GM19468 (cell line): Measurements from ENCODE around the gene RTL9.
"Not testable (repeated sequence)": the region's sequence is repeated elsewhere in the genome, so short reads cannot be mapped to it uniquely, and the experiment has no call there.

ENCODE experiments used
- ATAC-seq: cut with Tn5 transposase; IDR thresholded peaks from one replicate; pipeline ENCODE4 v1.9.1; 2021; ENCODE audit warnings: mild to moderate bottlenecking, moderate library complexity, moderate number of reproducible peaks; ENCODE audit not compliant: unreplicated experiment; ENCODE audit errors: extremely low read depth

The RTL9 gene

GRCh38 chrX:110358548-110358947 lies at the start of gene RTL9:
Gene RTL9, plus strand, starts transcription at chrX:110358848. Its CDS starts 91,770 bp downstream, at chrX:110450618.
- no peak for ATAC-seq

- ATAC-seq = no peak
These were observed 48.5 kb upstream of the RTL9 start for GRCh38 chrX:110310000-110310790.

- peak; percentile 66 for ATAC-seq
These were observed 47.8 kb upstream of the RTL9 start for GRCh38 chrX:110310896-110311295.

GRCh38 chrX:110311437-110312230 lies 47.0 kb upstream of the RTL9 start:
- no peak for ATAC-seq

- no peak for ATAC-seq
These were observed 43.1 kb upstream of the RTL9 start for GRCh38 chrX:110315551-110315950.

- ATAC-seq = no peak
These were observed 42.1 kb upstream of the RTL9 start for GRCh38 chrX:110316351-110317060.

- no peak for ATAC-seq
These were observed 41.4 kb upstream of the RTL9 start for GRCh38 chrX:110317061-110317819.

- peak; percentile 53 for ATAC-seq
These were observed 40.6 kb upstream of the RTL9 start, which contains the start of gene AMMECR1 for GRCh38 chrX:110317820-110318663. Gene AMMECR1, minus strand, starts transcription at chrX:110318085. Its CDS starts 14 bp downstream, at chrX:110318071.

- no peak for ATAC-seq
These were observed 40.0 kb upstream of the RTL9 start for GRCh38 chrX:110318664-110318968.

- no peak for ATAC-seq
These were observed 38.2 kb upstream of the RTL9 start for GRCh38 chrX:110320381-110320987.

- no peak for ATAC-seq
These were observed 37.6 kb upstream of the RTL9 start for GRCh38 chrX:110321081-110321480.

- no peak for ATAC-seq
These were observed 37.0 kb upstream of the RTL9 start for GRCh38 chrX:110321670-110322069.

- ATAC-seq = no peak
These were observed 36.0 kb upstream of the RTL9 start for GRCh38 chrX:110322603-110323002.

- no peak for ATAC-seq
These were observed 31.9 kb upstream of the RTL9 start for GRCh38 chrX:110326712-110327111.

GRCh38 chrX:110327336-110327735 lies 31.3 kb upstream of the RTL9 start:
- no peak for ATAC-seq

GRCh38 chrX:110328613-110329012 lies 30.0 kb upstream of the RTL9 start:
- ATAC-seq = not testable (repeated sequence)

- ATAC-seq = no peak
These were observed 27.1 kb upstream of the RTL9 start for GRCh38 chrX:110331444-110332030.

GRCh38 chrX:110333458-110333857 lies 25.2 kb upstream of the RTL9 start:
- ATAC-seq = not testable (repeated sequence)
